ENCODE results near the gene PTX4. TPM values are rescaled to one million over a fixed set of nuclear protein-coding genes. Genes with fewer than 3 reads are reported as not detected.

Gene PTX4
- total and polyA plus RNA-seq, 4 donors: 0.11 to 0.14 TPM; not detected in 2

DNA sequence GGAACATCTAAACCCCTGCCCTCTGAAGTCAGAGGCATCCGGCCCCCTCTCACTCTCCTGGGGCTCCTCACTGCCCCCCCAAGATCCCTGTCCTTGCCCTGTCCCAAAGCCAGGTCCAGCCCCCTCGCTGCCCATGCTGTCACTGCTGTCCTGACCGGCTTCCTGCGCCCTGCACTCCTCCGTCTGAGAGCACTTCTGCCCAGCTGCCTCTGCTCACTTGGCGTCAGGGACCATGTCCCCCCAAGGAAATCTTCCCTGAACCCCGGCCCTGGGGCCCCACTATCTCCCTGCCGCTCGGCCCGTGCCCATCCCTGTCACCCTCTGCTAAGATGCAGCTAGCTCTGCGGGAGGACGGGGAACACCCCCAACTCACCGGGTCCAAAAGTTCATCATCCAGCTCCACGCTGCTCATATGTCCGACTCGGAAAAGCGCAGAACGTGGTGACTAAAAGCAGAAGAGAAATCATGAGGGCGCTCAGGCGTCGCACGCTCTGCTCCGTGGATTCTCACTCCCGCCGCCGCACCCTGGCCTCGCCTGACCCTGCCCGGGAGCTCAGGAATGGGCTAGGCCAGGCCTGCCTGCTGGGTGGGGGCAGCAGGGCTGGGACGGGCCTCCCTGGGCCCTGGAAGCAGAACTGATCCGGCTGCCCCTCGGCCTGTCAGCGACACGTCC, 23.7 kb downstream of the PTX4 start:
- DNase-seq (ENCODE audit: low read depth in 4 of 6, low spot score in 6 of 6): no peak
- peaks cover 7% of the 10 kb centered on the region for H3K4me1 ChIP-seq (ENCODE audit: control insufficient read depth, insufficient read depth, low read length)
- peaks cover 64% of the 10 kb centered on the region for H3K36me3 ChIP-seq (ENCODE audit: control insufficient read depth, insufficient read depth, low read length)
- H3K9me3 ChIP-seq (ENCODE audit: control insufficient read depth, insufficient read depth, low read length): no peaks in the 10 kb centered on the region
- H3K27me3 ChIP-seq (ENCODE audit: control insufficient read depth, insufficient read depth, low read length): no peaks in the 10 kb centered on the region
- no peak overlapping the region for H3K27ac ChIP-seq (ENCODE audit: low read depth, low read length)
- 92% methylated on average over 32 of the region's 33 CpGs for WGBS (ENCODE audit: insufficient coverage)
- no peak overlapping the region for H3K4me3 ChIP-seq (ENCODE audit: low read depth, low read length)

DNA sequence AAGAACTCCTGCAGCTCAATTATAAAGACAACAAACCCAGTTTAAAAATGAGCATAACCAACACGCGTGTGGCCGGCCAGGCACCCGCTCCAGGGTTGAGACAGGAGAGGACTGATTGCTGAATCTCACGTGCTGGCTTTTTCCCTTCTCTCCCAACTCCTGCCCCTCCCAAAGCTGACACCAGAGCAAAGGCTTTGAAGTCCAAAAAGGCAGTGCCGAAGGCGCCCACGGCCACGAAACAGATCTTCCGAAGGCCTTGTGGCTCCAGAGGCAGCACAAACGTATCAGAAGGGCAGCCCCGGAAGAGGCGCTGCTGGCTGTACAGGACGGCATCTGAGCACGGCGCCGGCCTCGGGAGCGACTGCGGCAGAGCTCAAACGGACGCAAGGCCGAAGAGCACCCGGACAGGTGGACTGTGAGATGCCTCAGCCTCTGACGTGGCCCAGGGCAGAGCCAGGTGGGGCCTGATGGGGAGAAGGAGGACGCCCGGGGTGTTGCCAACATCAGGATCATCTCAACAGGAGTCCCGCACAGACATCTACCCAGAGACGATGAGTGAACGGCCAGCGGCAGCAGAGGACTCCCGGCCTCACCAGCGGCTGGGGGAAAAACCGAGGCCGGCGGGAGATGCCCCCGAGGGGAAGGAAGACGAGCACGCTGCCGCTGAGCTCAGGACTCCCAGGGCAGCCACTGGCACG, 24.4 kb downstream of the PTX4 start:
- no peak for DNase-seq (ENCODE audit: low read depth in 4 of 6, low spot score in 6 of 6)
- Histone ChIP-seq H3K4me3 (ENCODE audit: low read depth, low read length) (no peak overlapping the region), H3K27me3 (ENCODE audit: control insufficient read depth, insufficient read depth, low read length) (no peaks in the 10 kb centered on the region), H3K4me1 (ENCODE audit: control insufficient read depth, insufficient read depth, low read length) (peaks cover 7% of the 10 kb centered on the region), H3K9me3 (ENCODE audit: control insufficient read depth, insufficient read depth, low read length) (no peaks in the 10 kb centered on the region), H3K27ac (ENCODE audit: low read depth, low read length) (no peak overlapping the region), H3K36me3 (ENCODE audit: control insufficient read depth, insufficient read depth, low read length) (peaks cover 67% of the 10 kb centered on the region)
- WGBS (ENCODE audit: insufficient coverage): 93% methylated on average over 39 of the region's 41 CpGs

DNA sequence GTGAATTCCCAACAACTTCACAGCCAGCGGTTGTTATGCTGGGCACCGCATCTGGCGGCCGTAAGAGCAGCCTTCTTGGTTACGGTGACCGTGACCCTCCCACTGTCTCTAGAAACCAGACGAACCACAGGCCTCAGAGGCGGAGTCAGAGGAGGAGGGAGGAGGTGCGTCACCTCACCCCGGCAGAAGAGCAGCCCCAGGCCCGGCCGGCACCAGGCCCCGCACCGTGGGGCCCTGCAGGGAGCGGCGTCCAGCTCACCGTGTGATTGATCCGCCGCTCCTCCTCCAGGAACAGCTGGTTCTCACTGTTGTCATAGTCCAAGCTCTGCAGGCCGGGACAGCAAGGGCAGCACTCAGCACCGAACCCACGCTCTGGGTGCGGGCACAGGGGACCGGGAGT, 27.6 kb downstream of the PTX4 start:
- Histone ChIP-seq H3K36me3 (ENCODE audit: control insufficient read depth, insufficient read depth, low read length) (peaks cover 82% of the 10 kb centered on the region), H3K4me3 (ENCODE audit: low read depth, low read length) (no peak overlapping the region)
- 86% methylated on average over 18 of the region's 24 CpGs for WGBS (ENCODE audit: insufficient coverage)

DNA sequence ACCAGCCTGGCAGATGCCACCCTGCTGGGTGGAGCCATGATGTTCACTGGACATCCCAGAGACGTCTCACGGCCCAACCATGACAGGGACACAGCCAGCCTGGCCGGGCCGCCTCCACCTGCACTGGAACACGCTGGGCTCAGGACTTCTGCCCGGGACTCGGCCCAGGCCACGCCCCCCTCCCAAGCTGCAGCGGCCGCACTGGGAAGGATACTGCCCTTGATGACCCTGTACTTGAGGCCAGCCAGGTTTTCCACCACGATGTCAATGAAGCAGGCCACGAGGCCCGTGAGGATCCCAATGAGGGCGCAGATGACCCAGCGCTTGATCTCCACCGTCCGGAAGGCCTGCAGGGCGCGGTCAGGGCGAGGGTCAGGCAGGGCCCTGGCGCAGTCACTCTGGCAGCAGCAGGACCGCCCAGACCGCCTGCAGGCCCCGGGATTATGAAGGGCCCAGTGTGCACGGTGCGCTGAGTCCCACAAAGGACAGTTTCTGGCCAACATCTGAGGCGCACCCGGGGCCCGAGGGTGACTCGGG, 28.1 kb downstream of the PTX4 start:
- Histone ChIP-seq H3K9me3 (ENCODE audit: control insufficient read depth, insufficient read depth, low read length) (no peaks in the 10 kb centered on the region), H3K4me3 (ENCODE audit: low read depth, low read length) (no peak overlapping the region), H3K27me3 (ENCODE audit: control insufficient read depth, insufficient read depth, low read length) (no peaks in the 10 kb centered on the region), H3K27ac (ENCODE audit: low read depth, low read length) (no peak overlapping the region), H3K4me1 (ENCODE audit: control insufficient read depth, insufficient read depth, low read length) (no peaks in the 10 kb centered on the region), H3K36me3 (ENCODE audit: control insufficient read depth, insufficient read depth, low read length) (peaks cover 82% of the 10 kb centered on the region)
- WGBS (ENCODE audit: insufficient coverage): 93% methylated on average over 30 of the region's 30 CpGs
- DNase-seq (ENCODE audit: low read depth in 4 of 6, low spot score in 6 of 6): no peak

More for the DNA sequence above, 27.6 kb downstream of the PTX4 start:
- Histone ChIP-seq H3K4me1 (ENCODE audit: control insufficient read depth, insufficient read depth, low read length) (no peaks in the 10 kb centered on the region), H3K27me3 (ENCODE audit: control insufficient read depth, insufficient read depth, low read length) (no peaks in the 10 kb centered on the region), H3K27ac (ENCODE audit: low read depth, low read length) (no peak overlapping the region), H3K9me3 (ENCODE audit: control insufficient read depth, insufficient read depth, low read length) (no peaks in the 10 kb centered on the region)
- DNase-seq (ENCODE audit: low read depth in 4 of 6, low spot score in 6 of 6): no peak

DNA sequence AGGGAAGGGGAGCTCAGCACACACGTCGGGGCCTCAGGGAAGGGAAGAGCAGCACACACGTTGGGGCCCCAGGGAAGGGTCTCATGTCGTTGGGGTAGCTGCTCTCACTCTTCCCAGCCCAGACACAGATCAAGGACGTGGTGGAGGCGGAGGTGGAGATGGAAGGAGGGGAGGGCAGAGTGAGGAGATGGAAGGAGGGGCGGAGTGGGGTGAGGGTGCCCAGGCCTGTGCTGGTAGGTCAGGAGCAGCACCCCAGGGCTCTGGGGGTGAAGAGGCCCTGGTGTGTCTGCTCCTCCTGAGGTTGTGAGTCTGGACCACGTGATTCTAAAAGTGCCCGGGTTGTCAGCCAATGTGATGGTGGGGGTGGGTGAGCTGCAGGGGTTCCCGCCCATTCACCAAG, 28.8 kb downstream of the PTX4 start:
- Histone ChIP-seq H3K27ac (ENCODE audit: low read depth, low read length) (no peak overlapping the region), H3K9me3 (ENCODE audit: control insufficient read depth, insufficient read depth, low read length) (no peaks in the 10 kb centered on the region), H3K36me3 (ENCODE audit: control insufficient read depth, insufficient read depth, low read length) (peaks cover 82% of the 10 kb centered on the region), H3K4me1 (ENCODE audit: control insufficient read depth, insufficient read depth, low read length) (no peaks in the 10 kb centered on the region), H3K27me3 (ENCODE audit: control insufficient read depth, insufficient read depth, low read length) (no peaks in the 10 kb centered on the region), H3K4me3 (ENCODE audit: low read depth, low read length) (no peak overlapping the region)
- WGBS (ENCODE audit: insufficient coverage): 82% methylated on average over 7 of the region's 10 CpGs
- DNase-seq (ENCODE audit: low read depth in 4 of 6, low spot score in 6 of 6): no peak

DNA sequence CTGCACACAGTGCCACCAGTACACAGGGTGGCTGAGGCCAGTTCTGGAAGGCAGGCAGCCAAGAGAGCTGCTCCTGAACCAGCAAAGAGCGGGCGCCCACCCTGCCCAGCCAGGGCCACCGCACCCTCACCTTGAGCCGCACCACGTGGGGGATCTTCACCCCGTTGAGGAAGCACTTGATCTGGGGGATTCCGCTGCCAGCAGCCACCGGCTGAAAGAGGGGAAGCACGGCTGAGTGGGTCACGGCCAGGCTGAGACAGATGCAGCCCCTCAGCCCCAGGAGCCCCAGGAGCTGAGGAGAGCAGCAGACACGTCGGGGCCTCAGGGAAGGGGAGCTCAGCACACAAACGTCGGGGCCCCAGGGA, 29.8 kb downstream of the PTX4 start:
- Histone ChIP-seq H3K4me1 (ENCODE audit: control insufficient read depth, insufficient read depth, low read length) (no peaks in the 10 kb centered on the region), H3K36me3 (ENCODE audit: control insufficient read depth, insufficient read depth, low read length) (peaks cover 83% of the 10 kb centered on the region), H3K9me3 (ENCODE audit: control insufficient read depth, insufficient read depth, low read length) (no peaks in the 10 kb centered on the region), H3K27me3 (ENCODE audit: control insufficient read depth, insufficient read depth, low read length) (no peaks in the 10 kb centered on the region), H3K4me3 (ENCODE audit: low read depth, low read length) (no peak overlapping the region), H3K27ac (ENCODE audit: low read depth, low read length) (no peak overlapping the region)
- no peak for DNase-seq (ENCODE audit: low read depth in 4 of 6, low spot score in 6 of 6)
- WGBS (ENCODE audit: insufficient coverage): 86% methylated on average over 14 of the region's 14 CpGs

DNA sequence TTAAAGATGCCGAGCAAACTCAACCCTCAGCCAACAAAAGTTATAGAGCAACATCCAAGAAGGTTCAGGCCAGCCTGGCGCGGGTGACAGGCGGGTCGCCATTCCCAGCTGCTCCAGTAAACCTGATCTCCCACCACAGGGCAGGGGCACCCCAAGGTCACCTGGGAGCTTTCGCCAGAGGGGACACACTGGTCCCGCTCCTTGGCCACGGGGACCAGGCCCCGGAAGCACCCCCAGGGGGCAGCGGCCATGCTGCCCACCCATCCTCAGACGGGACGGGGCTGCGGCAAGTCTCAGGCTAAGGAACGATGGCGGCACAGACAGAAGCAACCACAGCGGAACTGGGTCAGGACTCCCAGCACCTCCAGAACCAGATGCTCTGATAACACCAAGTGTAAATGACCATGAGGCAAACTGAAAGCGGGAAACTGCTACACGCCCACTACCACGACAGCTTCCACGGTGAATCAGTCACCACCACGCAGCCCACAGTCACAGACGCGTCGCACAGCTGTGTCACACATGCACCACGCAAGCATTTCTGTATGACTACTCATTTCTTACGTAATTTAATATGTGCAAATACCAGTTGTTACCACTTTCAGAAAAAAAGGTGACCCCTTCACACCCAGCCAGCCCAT, 30.3 kb downstream of the PTX4 start:
- H3K9me3 ChIP-seq (ENCODE audit: control insufficient read depth, insufficient read depth, low read length): no peaks in the 10 kb centered on the region
- DNase-seq (ENCODE audit: low read depth in 4 of 6, low spot score in 6 of 6): no peak
- no peak overlapping the region for H3K4me3 ChIP-seq (ENCODE audit: low read depth, low read length)
- no peak overlapping the region for H3K27ac ChIP-seq (ENCODE audit: low read depth, low read length)
- H3K36me3 ChIP-seq (ENCODE audit: control insufficient read depth, insufficient read depth, low read length): peaks cover 88% of the 10 kb centered on the region
- WGBS (ENCODE audit: insufficient coverage): 94% methylated on average over 24 of the region's 26 CpGs
- no peaks in the 10 kb centered on the region for H3K4me1 ChIP-seq (ENCODE audit: control insufficient read depth, insufficient read depth, low read length)
- no peaks in the 10 kb centered on the region for H3K27me3 ChIP-seq (ENCODE audit: control insufficient read depth, insufficient read depth, low read length)

DNA sequence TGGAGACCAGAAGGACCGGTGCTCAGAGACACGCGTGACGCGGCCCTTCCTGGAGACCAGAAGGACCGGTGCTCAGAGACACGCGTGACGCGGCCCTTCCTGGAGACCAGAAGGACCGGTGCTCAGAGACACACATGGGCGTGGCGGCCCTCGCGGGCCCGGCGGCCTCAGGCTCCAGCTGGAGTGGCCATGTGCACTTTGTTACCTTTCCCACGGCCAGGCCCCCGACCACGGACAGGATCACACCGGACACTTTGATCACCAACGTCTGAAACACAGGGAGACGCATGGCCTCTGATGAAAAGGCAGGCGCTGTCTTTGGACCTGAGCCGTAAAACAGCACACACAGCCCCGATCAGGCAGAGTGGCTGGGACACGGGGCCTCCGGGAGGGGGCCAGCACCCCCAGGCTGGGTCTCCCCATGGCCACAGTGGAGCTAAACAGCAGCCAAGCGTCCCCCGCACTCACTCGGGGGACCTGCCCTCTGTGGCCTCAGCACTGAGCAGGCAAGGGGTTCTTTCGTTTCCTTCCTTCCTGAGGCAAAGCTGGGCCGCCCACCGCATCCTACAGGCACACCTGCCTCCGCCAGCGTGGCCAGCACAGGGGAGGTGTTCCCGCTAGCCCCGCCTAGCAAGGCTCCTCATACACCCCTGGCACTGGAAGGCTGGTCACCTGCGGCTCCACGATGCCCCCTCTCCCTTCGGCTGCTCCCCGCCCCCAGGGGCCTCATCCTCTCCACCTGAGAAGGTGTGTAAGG, 31.1 kb downstream of the PTX4 start:
- H3K9me3 ChIP-seq (ENCODE audit: control insufficient read depth, insufficient read depth, low read length): no peaks in the 10 kb centered on the region
- no peak overlapping the region for H3K4me3 ChIP-seq (ENCODE audit: low read depth, low read length)
- 94% methylated on average over 36 of the region's 42 CpGs for WGBS (ENCODE audit: insufficient coverage)
- no peaks in the 10 kb centered on the region for H3K27me3 ChIP-seq (ENCODE audit: control insufficient read depth, insufficient read depth, low read length)
- H3K27ac ChIP-seq (ENCODE audit: low read depth, low read length): no peak overlapping the region
- H3K36me3 ChIP-seq (ENCODE audit: control insufficient read depth, insufficient read depth, low read length): peaks cover 92% of the 10 kb centered on the region
- no peak for DNase-seq (ENCODE audit: low read depth in 4 of 6, low spot score in 6 of 6)
- no peaks in the 10 kb centered on the region for H3K4me1 ChIP-seq (ENCODE audit: control insufficient read depth, insufficient read depth, low read length)

DNA sequence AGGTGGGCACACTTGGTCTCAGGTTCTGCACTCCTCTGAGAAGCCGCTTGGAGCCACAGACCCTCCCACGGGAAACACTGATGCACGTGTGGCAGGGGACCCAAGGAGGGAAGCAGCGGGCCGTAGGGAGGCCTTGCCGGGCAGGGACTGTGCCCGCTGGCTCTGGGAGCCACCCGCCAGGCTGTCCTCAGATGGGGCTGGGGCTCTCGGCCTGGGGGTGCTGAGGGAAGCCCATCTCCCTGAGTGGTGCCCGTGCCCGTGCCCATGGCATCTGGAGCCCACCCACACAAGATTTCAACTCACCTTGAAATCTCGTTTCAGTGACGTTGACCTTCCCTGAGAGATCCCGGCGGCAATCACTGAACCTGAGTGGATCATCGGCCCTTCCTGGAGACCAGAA, 31.8 kb downstream of the PTX4 start:
- H3K4me1 ChIP-seq (ENCODE audit: control insufficient read depth, insufficient read depth, low read length): no peaks in the 10 kb centered on the region
- H3K36me3 ChIP-seq (ENCODE audit: control insufficient read depth, insufficient read depth, low read length): peaks cover 98% of the 10 kb centered on the region
- no peaks in the 10 kb centered on the region for H3K9me3 ChIP-seq (ENCODE audit: control insufficient read depth, insufficient read depth, low read length)
- 90% methylated on average over 14 of the region's 16 CpGs for WGBS (ENCODE audit: insufficient coverage)
- H3K4me3 ChIP-seq (ENCODE audit: low read depth, low read length): no peak overlapping the region
- H3K27me3 ChIP-seq (ENCODE audit: control insufficient read depth, insufficient read depth, low read length): no peaks in the 10 kb centered on the region
- DNase-seq (ENCODE audit: low read depth in 4 of 6, low spot score in 6 of 6): no peak
- H3K27ac ChIP-seq (ENCODE audit: low read depth, low read length): no peak overlapping the region
